Thyroid gland (tissue), 4 donors: ENCODE data around the gene FLII.

Source experiments
- POLR2A ChIP-seq, 2 donors: fragments of 450-650 bp; IDR thresholded peaks; one replicate each; pipeline ENCODE4 v1.6.1; 2017; ENCODE audit warnings: antibody characterized with exemption in 2 of 2, mild to moderate bottlenecking in 2 of 2, moderate library complexity in 1 of 2
- TF ChIP-seq, protein P1 (sequence below), 6 experiments: fragments of 200-600 bp in 3 of 6; fragments of 450-650 bp in 3 of 6; sonication (generic) in 3 of 6; IDR thresholded peaks; one replicate each; pipeline ENCODE4 v1.5.1; 2016 to 2019; ENCODE audit warnings: antibody characterized with exemption in 6 of 6, mild to moderate bottlenecking in 2 of 6, inconsistent platforms in 1 of 6, moderate library complexity in 1 of 6

DNA sequence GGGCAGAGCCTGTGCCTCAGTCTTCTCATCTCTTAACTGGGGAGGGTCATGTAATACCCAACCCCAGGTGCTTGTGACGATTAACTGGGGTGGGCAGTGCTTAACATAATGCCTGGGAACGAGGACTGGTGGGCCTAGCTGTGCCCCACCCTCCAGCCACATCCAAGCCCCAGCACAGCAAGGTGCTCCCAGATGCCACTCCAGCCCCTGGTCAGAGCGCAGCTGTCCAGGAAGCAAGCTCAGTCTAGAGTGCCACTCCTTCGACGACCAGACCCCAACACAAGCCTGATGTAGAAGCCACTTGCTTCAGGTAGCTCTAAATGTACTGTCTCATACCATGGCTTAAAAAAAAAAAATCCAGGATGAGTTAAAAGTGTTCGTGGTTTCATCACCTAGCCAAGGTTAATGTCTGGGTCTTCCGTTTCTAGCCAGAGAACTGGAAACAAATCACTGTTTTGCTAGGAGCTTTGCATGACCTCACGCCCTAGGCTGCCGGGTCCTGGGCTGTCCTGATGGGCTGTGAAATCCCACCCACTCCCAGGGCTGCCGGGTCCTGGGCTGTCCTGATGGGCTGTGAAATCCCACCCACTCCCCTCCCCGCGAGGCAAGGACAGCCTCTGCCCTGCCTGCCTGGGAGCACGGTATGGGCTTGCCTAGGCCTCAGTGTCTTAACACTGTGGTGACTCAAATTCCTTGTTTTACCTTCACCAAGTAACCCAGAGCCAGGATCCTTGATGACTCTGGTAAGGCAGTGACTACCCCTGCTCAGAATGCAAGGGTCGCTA is 9.6 kb upstream of the FLII start:
- TF ChIP-seq, protein P1, sequence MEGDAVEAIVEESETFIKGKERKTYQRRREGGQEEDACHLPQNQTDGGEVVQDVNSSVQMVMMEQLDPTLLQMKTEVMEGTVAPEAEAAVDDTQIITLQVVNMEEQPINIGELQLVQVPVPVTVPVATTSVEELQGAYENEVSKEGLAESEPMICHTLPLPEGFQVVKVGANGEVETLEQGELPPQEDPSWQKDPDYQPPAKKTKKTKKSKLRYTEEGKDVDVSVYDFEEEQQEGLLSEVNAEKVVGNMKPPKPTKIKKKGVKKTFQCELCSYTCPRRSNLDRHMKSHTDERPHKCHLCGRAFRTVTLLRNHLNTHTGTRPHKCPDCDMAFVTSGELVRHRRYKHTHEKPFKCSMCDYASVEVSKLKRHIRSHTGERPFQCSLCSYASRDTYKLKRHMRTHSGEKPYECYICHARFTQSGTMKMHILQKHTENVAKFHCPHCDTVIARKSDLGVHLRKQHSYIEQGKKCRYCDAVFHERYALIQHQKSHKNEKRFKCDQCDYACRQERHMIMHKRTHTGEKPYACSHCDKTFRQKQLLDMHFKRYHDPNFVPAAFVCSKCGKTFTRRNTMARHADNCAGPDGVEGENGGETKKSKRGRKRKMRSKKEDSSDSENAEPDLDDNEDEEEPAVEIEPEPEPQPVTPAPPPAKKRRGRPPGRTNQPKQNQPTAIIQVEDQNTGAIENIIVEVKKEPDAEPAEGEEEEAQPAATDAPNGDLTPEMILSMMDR (IDR thresholded peaks at IDR 0.05), result no peak
- no peak for TF ChIP-seq POLR2A (IDR thresholded peaks at IDR 0.05)
